Mesendoderm (in vitro differentiated cells): Measurements from ENCODE around the gene OPN4.

ENCODE experiments used
- DNase-seq: peaks from one replicate; pipeline ENCODE4 v3.0.0; 2013
- H2AK5ac ChIP-seq: 2 replicates; pipeline ENCODE4 v1.6.1; 2013; ENCODE audit warnings: low read length, inconsistent platforms
- H2BK120ac ChIP-seq: 2 replicates; pipeline ENCODE4 v1.6.1; 2013; ENCODE audit warnings: low read depth, mild to moderate bottlenecking, low read length, moderate library complexity, mixed read lengths
- H2BK15ac ChIP-seq: replicated peaks from 2 replicates; pipeline ENCODE4 v1.6.1; 2013; ENCODE audit warnings: low read depth, mild to moderate bottlenecking, moderate library complexity
- H2BK5ac ChIP-seq: 2 replicates; pipeline ENCODE4 v1.6.1; 2013; ENCODE audit warnings: low read length, inconsistent platforms
- H3K18ac ChIP-seq: 2 replicates; pipeline ENCODE4 v1.6.1; 2013; ENCODE audit warnings: mild to moderate bottlenecking, low read length, mixed read lengths
- H3K23ac ChIP-seq: one replicate; pipeline ENCODE4 v1.6.1; 2013; ENCODE audit warnings: low read length
- H3K27ac ChIP-seq: 2 replicates; pipeline ENCODE4 v1.5.1; 2013; ENCODE audit warnings: low read depth, mild to moderate bottlenecking, inconsistent platforms, low read length, moderate library complexity
- H3K27me3 ChIP-seq: 2 replicates; pipeline ENCODE4 v1.6.1; 2013; ENCODE audit warnings: low read length, control low read depth, mild to moderate bottlenecking, inconsistent platforms; ENCODE audit not compliant: insufficient read depth, poor library complexity
- H3K36me3 ChIP-seq: 2 replicates; pipeline ENCODE4 v1.6.1; 2013; ENCODE audit warnings: low read length, inconsistent platforms; ENCODE audit not compliant: control insufficient read depth, insufficient read depth
- H3K4ac ChIP-seq: one replicate; pipeline ENCODE4 v1.6.1; 2013; ENCODE audit warnings: low read depth, mild to moderate bottlenecking, low read length, moderate library complexity
- H3K4me1 ChIP-seq: 2 replicates; pipeline ENCODE4 v1.6.1; 2013; ENCODE audit warnings: low read depth, low read length, inconsistent platforms; ENCODE audit not compliant: control insufficient read depth
- H3K4me2 ChIP-seq: 2 replicates; pipeline ENCODE4 v1.6.1; 2013; ENCODE audit warnings: low read length
- H3K4me3 ChIP-seq: 2 replicates; pipeline ENCODE4 v1.5.1; 2013; ENCODE audit warnings: mild to moderate bottlenecking, low read length
- H3K56ac ChIP-seq: one replicate; pipeline ENCODE4 v1.6.1; 2013; ENCODE audit warnings: low read length
- H3K79me1 ChIP-seq: 2 replicates; pipeline ENCODE4 v1.6.1; 2013; ENCODE audit warnings: low read length, inconsistent platforms
- H3K79me2 ChIP-seq: 2 replicates; pipeline ENCODE4 v1.6.1; 2013; ENCODE audit warnings: mild to moderate bottlenecking, low read length; ENCODE audit not compliant: control insufficient read depth, insufficient read depth
- H3K9ac ChIP-seq: 2 replicates; pipeline ENCODE4 v1.6.1; 2013; ENCODE audit warnings: low read length, inconsistent platforms
- H4K5ac ChIP-seq: one replicate; pipeline ENCODE4 v1.6.1; 2013; ENCODE audit warnings: low read length
- H4K8ac ChIP-seq: one replicate; pipeline ENCODE4 v1.6.1; 2013; ENCODE audit warnings: low read depth, mild to moderate bottlenecking, control low read depth, low read length, moderate library complexity
- WGBS: extraction: QIAGEN DNeasy Blood & Tissue Kit; methylation state at CpG from one replicate; pipeline ENCODE4 v1.1.7; 2013; ENCODE audit warnings: low lambda C conversion rate, missing lambda C conversion rate; ENCODE audit not compliant: insufficient coverage; ENCODE audit errors: extremely low coverage; 5-methylcytosine and 5-hydroxymethylcytosine counted together

The OPN4 gene

DNA sequence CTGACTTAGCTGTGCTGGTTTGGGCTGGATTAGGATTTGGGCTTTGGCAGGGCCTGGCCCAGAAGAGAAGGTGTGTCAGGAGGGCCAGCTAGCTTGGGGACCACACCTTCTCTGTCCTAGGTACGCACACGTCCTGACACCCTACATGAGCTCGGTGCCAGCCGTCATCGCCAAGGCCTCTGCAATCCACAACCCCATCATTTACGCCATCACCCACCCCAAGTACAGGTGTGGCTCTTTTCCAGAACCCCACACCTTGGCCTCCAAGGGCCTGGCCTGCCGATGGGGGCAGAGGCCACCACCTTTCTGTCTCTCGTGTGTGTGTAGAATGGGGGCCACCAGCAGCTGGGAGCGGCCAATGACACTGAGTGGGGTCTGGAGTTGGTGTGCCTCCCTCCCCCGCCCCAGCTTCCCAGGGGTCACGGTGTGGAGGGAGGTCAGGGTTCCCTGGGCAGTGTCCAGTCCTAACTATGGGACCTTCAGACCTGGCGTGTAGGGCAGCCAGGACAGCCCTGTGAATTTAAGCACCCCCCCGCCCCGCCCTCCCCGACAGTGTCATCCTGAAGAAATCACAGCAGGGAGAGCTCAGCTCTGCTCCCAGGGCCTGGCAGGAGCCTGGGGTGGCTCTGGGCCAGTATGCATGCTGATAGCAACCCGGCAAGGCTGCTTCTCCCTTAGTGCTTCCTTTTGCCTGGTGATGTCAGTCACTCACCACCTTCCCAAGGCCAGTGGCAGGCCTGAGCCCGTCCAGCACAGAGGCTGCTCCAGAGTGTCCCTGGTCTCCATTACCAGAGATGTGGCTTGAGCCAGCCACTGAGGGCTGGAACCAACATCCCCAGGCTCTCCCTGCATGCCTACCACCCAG, 7.0 kb downstream of the OPN4 start:
- no peak overlapping the region for H3K4me3 ChIP-seq
- WGBS: no CpG with 5 or more reads among the region's 17 CpGs
- no peak overlapping the region for H3K4ac ChIP-seq
- no peak overlapping the region for H3K4me2 ChIP-seq
- no peak overlapping the region for H3K27ac ChIP-seq
- H3K18ac ChIP-seq: no peak overlapping the region
- no peak overlapping the region for H2BK5ac ChIP-seq
- no peak overlapping the region for H3K23ac ChIP-seq
- no peak overlapping the region for H3K9ac ChIP-seq
- no peak for DNase-seq
- no peaks in the 10 kb centered on the region for H3K27me3 ChIP-seq
- no peaks in the 10 kb centered on the region for H3K79me1 ChIP-seq
- no peak overlapping the region for H2BK15ac ChIP-seq
- no peak overlapping the region for H4K8ac ChIP-seq
- peaks cover 6% of the 10 kb centered on the region for H3K4me1 ChIP-seq
- H2AK5ac ChIP-seq: no peak overlapping the region
- H3K56ac ChIP-seq: no peak overlapping the region
- H3K79me2 ChIP-seq: no peaks in the 10 kb centered on the region
- H4K5ac ChIP-seq: no peak overlapping the region
- no peaks in the 10 kb centered on the region for H3K36me3 ChIP-seq
- H2BK120ac ChIP-seq: no peak overlapping the region

DNA sequence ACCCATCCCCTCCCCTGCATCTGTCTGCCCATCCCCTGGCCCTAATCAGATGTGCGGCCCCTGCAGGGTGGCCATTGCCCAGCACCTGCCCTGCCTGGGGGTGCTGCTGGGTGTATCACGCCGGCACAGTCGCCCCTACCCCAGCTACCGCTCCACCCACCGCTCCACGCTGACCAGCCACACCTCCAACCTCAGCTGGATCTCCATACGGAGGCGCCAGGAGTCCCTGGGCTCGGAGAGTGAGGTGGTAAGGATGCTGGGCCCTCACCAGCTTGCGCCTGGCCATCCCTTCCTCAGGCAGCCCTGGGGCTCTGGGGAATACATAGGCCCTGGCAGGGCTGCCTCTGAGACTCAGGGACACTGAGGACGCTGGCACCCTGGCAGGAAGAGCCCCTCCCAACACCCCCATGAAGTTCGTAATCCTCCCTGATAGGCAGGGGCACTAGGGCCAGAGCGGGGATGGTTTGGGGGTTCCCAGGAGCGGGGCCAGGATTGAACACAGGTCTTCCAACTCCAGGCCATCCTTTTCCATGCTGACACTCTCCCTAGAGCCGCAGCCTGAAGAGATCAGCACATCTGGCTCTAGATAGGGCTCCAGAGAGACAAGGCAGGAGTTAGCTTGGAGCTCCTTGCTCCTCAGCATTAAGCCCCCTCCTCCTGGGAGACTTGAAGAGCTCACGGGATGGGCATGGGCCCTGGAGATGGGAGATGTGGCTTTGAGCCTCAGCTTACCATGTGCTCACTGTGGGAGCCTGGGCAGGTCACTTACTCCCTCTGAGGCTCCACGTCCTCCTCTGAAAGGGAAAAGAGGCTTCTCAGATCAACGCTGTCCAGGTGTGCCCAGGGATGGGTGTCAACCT, 8.1 kb downstream of the OPN4 start:
- Histone ChIP-seq H2BK5ac (no peak overlapping the region), H3K27ac (no peak overlapping the region), H3K4me2 (no peak overlapping the region), H4K8ac (no peak overlapping the region), H3K36me3 (no peaks in the 10 kb centered on the region), H2AK5ac (no peak overlapping the region), H3K79me1 (no peaks in the 10 kb centered on the region), H3K79me2 (no peaks in the 10 kb centered on the region), H3K56ac (peak overlapping the region; percentile 34), H3K4me1 (peaks cover 6% of the 10 kb centered on the region), H4K5ac (no peak overlapping the region), H3K23ac (no peak overlapping the region), H2BK15ac (no peak overlapping the region), H3K9ac (no peak overlapping the region), H3K4me3 (no peak overlapping the region), H3K27me3 (no peaks in the 10 kb centered on the region), H3K4ac (no peak overlapping the region), H3K18ac (no peak overlapping the region), H2BK120ac (no peak overlapping the region)
- DNase-seq: no peak
- no CpG with 5 or more reads among the region's 19 CpGs for WGBS

DNA sequence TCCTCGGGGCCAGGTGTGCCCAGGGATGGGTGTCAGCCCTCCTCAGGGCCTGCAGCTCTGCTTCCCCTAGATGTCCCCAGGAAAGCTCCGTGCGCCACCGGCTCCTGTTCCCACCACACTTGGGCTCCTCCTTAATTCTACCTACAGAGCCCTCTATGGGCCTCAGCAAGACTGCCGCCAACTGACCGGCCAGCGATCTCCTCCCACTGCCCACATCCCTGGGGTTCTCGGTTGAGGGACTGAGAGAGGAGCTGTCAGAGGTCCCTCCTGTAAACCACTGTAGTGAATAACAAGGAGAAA, 8.6 kb downstream of the OPN4 start:
- H4K5ac ChIP-seq: no peak overlapping the region
- no peaks in the 10 kb centered on the region for H3K36me3 ChIP-seq
- no peak overlapping the region for H3K27ac ChIP-seq
- peak overlapping the region; percentile 34 for H3K56ac ChIP-seq
- no CpG with 5 or more reads among the region's 8 CpGs for WGBS
- no peak overlapping the region for H2BK120ac ChIP-seq
- H3K79me2 ChIP-seq: no peaks in the 10 kb centered on the region
- H3K4me1 ChIP-seq: peaks cover 6% of the 10 kb centered on the region
- H3K27me3 ChIP-seq: no peaks in the 10 kb centered on the region
- H2AK5ac ChIP-seq: no peak overlapping the region
- no peak overlapping the region for H3K4me3 ChIP-seq
- H3K18ac ChIP-seq: no peak overlapping the region
- H3K4ac ChIP-seq: no peak overlapping the region
- H3K79me1 ChIP-seq: no peaks in the 10 kb centered on the region
- no peak overlapping the region for H3K9ac ChIP-seq
- H3K4me2 ChIP-seq: no peak overlapping the region
- no peak overlapping the region for H2BK15ac ChIP-seq
- H3K23ac ChIP-seq: no peak overlapping the region
- peak; percentile 43 for DNase-seq
- H2BK5ac ChIP-seq: no peak overlapping the region
- H4K8ac ChIP-seq: no peak overlapping the region

DNA sequence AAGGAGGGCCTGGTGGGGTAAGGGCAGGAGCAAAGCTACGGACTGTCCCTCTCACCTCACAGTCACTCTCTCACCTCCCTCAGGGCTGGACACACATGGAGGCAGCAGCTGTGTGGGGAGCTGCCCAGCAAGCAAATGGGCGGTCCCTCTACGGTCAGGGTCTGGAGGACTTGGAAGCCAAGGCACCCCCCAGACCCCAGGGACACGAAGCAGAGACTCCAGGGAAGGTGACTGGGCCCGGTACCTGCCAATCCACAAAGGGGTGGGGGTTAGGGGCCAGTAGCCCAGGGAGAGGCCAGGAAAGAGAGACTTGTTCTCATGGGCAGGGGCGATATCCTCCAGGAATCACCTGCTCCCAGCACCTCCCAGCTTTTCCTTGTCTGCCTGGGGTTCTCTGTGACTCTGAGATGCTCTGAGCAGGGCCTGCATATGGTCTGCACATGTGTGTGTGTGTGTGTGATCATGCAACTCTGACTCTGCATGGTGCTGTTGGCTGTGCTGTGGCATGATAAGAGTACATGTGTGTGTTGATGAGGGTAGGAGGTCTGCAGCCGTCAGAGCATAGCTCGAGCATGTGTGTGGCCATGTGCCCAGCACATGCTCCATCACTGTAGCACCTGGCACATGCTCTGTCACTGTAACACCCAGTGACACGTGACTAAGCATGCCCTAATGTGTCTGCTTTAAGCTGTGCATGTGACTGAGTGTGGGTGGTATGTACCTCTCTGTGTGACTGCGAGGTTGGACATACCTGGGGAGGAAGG, 9.4 kb downstream of the OPN4 start:
- Histone ChIP-seq H3K4me3 (no peak overlapping the region), H2BK120ac (no peak overlapping the region), H3K79me1 (no peaks in the 10 kb centered on the region), H2AK5ac (no peak overlapping the region), H3K56ac (no peak overlapping the region), H3K4ac (no peak overlapping the region), H3K9ac (no peak overlapping the region), H2BK15ac (no peak overlapping the region), H3K4me2 (no peak overlapping the region), H3K18ac (no peak overlapping the region), H4K5ac (no peak overlapping the region), H4K8ac (no peak overlapping the region), H3K4me1 (peaks cover 6% of the 10 kb centered on the region), H3K79me2 (no peaks in the 10 kb centered on the region), H2BK5ac (no peak overlapping the region), H3K23ac (no peak overlapping the region), H3K36me3 (no peaks in the 10 kb centered on the region), H3K27me3 (no peaks in the 10 kb centered on the region), H3K27ac (no peak overlapping the region)
- DNase-seq: no peak
- WGBS: no CpG with 5 or more reads among the region's 10 CpGs

DNA sequence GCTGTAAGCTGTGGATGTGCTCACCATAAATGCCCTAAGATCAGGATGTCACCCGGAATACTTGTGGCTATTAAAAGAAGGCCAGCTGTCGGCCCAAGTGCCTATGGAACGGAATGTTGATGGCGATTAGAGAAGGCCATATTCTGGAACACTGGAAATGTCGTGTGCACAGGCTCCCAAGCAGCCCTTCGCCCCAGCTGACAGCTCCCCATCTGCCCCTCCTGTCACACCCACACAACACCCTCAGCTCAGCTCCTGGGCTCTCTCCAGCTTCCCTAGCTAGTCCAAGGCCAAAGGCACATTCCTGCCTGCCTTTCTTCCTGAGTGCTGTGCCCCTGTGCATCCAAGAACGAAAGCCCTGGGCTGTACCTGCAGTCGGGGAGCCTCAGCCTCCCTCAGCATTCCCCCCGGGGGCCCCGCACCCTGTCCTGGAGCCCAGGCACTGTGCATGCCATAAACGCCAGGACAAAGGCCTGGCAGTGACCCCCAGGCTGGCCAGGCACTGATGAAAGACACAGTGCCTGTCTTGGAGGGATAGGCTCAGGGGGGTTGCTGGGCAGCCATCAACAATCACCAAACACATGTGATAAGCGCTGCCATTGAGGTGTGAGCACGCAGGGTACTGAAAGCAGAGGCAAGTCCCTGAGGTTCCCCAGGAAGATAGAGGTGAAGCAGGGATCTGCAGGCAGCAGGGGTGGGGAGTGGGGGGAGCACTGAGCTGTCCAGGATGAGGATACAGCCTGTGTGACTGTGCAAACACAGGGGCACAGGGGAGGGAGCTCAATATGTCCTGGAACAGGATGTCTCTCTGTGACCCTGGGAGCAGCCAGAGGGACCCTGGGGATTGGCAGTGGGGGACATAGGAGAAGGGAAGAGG, 10.2 kb downstream of the OPN4 start:
- no peak overlapping the region for H3K9ac ChIP-seq
- H3K4me1 ChIP-seq: peaks cover 6% of the 10 kb centered on the region
- H3K27me3 ChIP-seq: no peaks in the 10 kb centered on the region
- no peak overlapping the region for H2BK15ac ChIP-seq
- no peaks in the 10 kb centered on the region for H3K36me3 ChIP-seq
- no peak overlapping the region for H4K5ac ChIP-seq
- peak overlapping the region; percentile 18 for H2BK5ac ChIP-seq
- H2BK120ac ChIP-seq: no peak overlapping the region
- H3K23ac ChIP-seq: no peak overlapping the region
- H3K27ac ChIP-seq: no peak overlapping the region
- peak; percentile 86 for DNase-seq
- no peak overlapping the region for H3K4ac ChIP-seq
- no CpG with 5 or more reads among the region's 13 CpGs for WGBS
- no peak overlapping the region for H2AK5ac ChIP-seq
- H3K79me1 ChIP-seq: no peaks in the 10 kb centered on the region
- H3K79me2 ChIP-seq: no peaks in the 10 kb centered on the region
- H3K56ac ChIP-seq: peak overlapping the region; percentile 74
- no peak overlapping the region for H3K4me3 ChIP-seq
- H4K8ac ChIP-seq: no peak overlapping the region
- no peak overlapping the region for H3K18ac ChIP-seq
- H3K4me2 ChIP-seq: no peak overlapping the region
